ENCODE measurements around the gene ANOS1. TPM values are rescaled to one million over a fixed set of nuclear protein-coding genes. Genes with fewer than 3 reads are reported as not detected.

Gene ANOS1
- polyA plus RNA-seq, 3 donors, result 0.07 to 0.18 TPM; not detected in 1

- Histone ChIP-seq H3K79me2 (ENCODE audit: insufficient read depth, low read length) (no peaks in the 10 kb centered on the region), H4K20me1 (ENCODE audit: insufficient read depth, low read length) (no peaks in the 10 kb centered on the region), H3K36me3 (replicated peaks in 1 of 2; ENCODE audit: control insufficient read depth in 1 of 2, insufficient read depth in 2 of 2, low read length in 2 of 2) (no peaks in the 10 kb centered on the region), H3K27ac (ENCODE audit: low read depth in 1 of 2, low read length in 2 of 2) (no peak overlapping the region), H3K4me3 (replicated peaks in 1 of 3; ENCODE audit: low read depth in 2 of 3, low read length in 3 of 3) (no peak overlapping the region), H3K4me2 (replicated peaks; ENCODE audit: extremely low read depth, low read length, poor library complexity, severe bottlenecking) (no peak overlapping the region), H3K27me3 (ENCODE audit: control insufficient read depth in 2 of 2, insufficient read depth in 2 of 2, low read length in 2 of 2) (no peaks in the 10 kb centered on the region), H3K9ac (ENCODE audit: insufficient read depth, low read length, poor library complexity, severe bottlenecking) (no peak overlapping the region), H3K4me1 (ENCODE audit: control insufficient read depth in 1 of 2, insufficient read depth in 2 of 2, low read length in 2 of 2) (no peaks in the 10 kb centered on the region), H3K9me3 (replicated peaks in 1 of 2; ENCODE audit: control insufficient read depth in 1 of 2, insufficient read depth in 1 of 2, low read length in 2 of 2) (no peaks in the 10 kb centered on the region), H2AFZ (ENCODE audit: insufficient read depth, low read depth, low read length, poor library complexity, severe bottlenecking) (no peak overlapping the region)
- Mint-ChIP-seq H3K4me1 (no peaks in the 10 kb centered on the region), H3K4me3 (no peak overlapping the region), H3K27ac (no peak overlapping the region), H3K36me3 (no peaks in the 10 kb centered on the region), H3K9me3 (peaks cover 0 to 6% (median 0%) of the 10 kb centered on the region in 7 donors), H3K27me3 (ENCODE audit: low read depth in 3 of 3) (peaks cover 0 to 3% (median 0%) of the 10 kb centered on the region in 3 donors)
- intact Hi-C loops (cut with micrococcal nuclease), result no loop called here
- no peak for DNase-seq
- TF ChIP-seq CTCF (IDR thresholded peaks at IDR 0.05), result no peak
- WGBS (ENCODE audit: insufficient coverage), result no CpG with 5 or more reads among the region's 3 CpGs
These were observed 42.5 kb downstream of the ANOS1 start for GRCh38 chrX:8689473-8689872.

GRCh38 chrX:8688776-8689175, 43.2 kb downstream of the ANOS1 start:
- no peaks in the 10 kb centered on the region for H3K9me3 ChIP-seq (replicated peaks in 1 of 2; ENCODE audit: control insufficient read depth in 1 of 2, insufficient read depth in 1 of 2, low read length in 2 of 2)
- H3K4me3 ChIP-seq (replicated peaks in 1 of 3; ENCODE audit: low read depth in 2 of 3, low read length in 3 of 3), result no peak overlapping the region
- no peak overlapping the region for H3K27ac ChIP-seq (ENCODE audit: low read depth in 1 of 2, low read length in 2 of 2)
- H3K36me3 ChIP-seq (replicated peaks in 1 of 2; ENCODE audit: control insufficient read depth in 1 of 2, insufficient read depth in 2 of 2, low read length in 2 of 2), result no peaks in the 10 kb centered on the region
- WGBS (ENCODE audit: insufficient coverage), result no CpG with 5 or more reads among the region's 3 CpGs
- no peak overlapping the region for H3K4me3 Mint-ChIP-seq
- H3K36me3 Mint-ChIP-seq, result no peaks in the 10 kb centered on the region
- no peaks in the 10 kb centered on the region for H3K27me3 ChIP-seq (ENCODE audit: control insufficient read depth in 2 of 2, insufficient read depth in 2 of 2, low read length in 2 of 2)
- H3K4me1 Mint-ChIP-seq, result no peaks in the 10 kb centered on the region
- no peaks in the 10 kb centered on the region for H3K79me2 ChIP-seq (ENCODE audit: insufficient read depth, low read length)
- H3K9ac ChIP-seq (ENCODE audit: insufficient read depth, low read length, poor library complexity, severe bottlenecking), result no peak overlapping the region
- H4K20me1 ChIP-seq (ENCODE audit: insufficient read depth, low read length), result no peaks in the 10 kb centered on the region
- H3K9me3 Mint-ChIP-seq, result peaks cover 0 to 5% (median 0%) of the 10 kb centered on the region in 7 donors
- no peak for TF ChIP-seq CTCF (IDR thresholded peaks at IDR 0.05)
- H3K4me2 ChIP-seq (replicated peaks; ENCODE audit: extremely low read depth, low read length, poor library complexity, severe bottlenecking), result no peak overlapping the region
- no peak for DNase-seq
- no peak overlapping the region for H3K27ac Mint-ChIP-seq
- intact Hi-C loops (cut with micrococcal nuclease), result no loop called here
- H2AFZ ChIP-seq (ENCODE audit: insufficient read depth, low read depth, low read length, poor library complexity, severe bottlenecking), result no peak overlapping the region
- H3K27me3 Mint-ChIP-seq (ENCODE audit: low read depth in 3 of 3), result peaks cover 0 to 3% (median 0%) of the 10 kb centered on the region in 3 donors
- H3K4me1 ChIP-seq (ENCODE audit: control insufficient read depth in 1 of 2, insufficient read depth in 2 of 2, low read length in 2 of 2), result no peaks in the 10 kb centered on the region
